HepG2 (cell line): ENCODE measurements around the gene EMC1. TPM values are rescaled to one million over a fixed set of nuclear protein-coding genes. Genes with fewer than 3 reads are reported as not detected.

Experiments
- DMAP1 ChIP-seq: IDR thresholded peaks from 2 replicates; pipeline ENCODE4 v1.6.1; 2016
- GABPA ChIP-seq, 2 experiments: IDR thresholded peaks; 2 replicates each; pipeline ENCODE4 v1.6.1; 2011 to 2016; ENCODE audit warnings: low read depth in 2 of 2, low read length in 1 of 2, missing biosample characterization in 1 of 2, missing genetic modification characterization in 1 of 2
- MIXL1 ChIP-seq: IDR thresholded peaks from 2 replicates; pipeline ENCODE4 v1.6.1; 2016
- NR2F2 ChIP-seq: IDR thresholded peaks from 2 replicates; pipeline ENCODE4 v1.6.1; 2012; ENCODE audit warnings: low read depth, inconsistent platforms, borderline replicate concordance
- SMARCE1 ChIP-seq: fragments of 450-650 bp; IDR thresholded peaks from 2 replicates; pipeline ENCODE4 v1.6.1; 2017; ENCODE audit warnings: borderline replicate concordance
- SNAPC2 ChIP-seq: sonication (generic); formaldehyde crosslinking; IDR thresholded peaks from 2 replicates; pipeline ENCODE4 v1.8.1; 2022; ENCODE audit warnings: mild to moderate bottlenecking, missing genetic modification reagents
- ZNF331 ChIP-seq: sonication (generic); formaldehyde crosslinking; IDR thresholded peaks from 2 replicates; pipeline ENCODE4 v1.4.0; 2020; ENCODE audit warnings: missing genetic modification reagents
- ZNF468 ChIP-seq: sonication (generic); formaldehyde crosslinking; IDR thresholded peaks from 2 replicates; pipeline ENCODE4 v1.8.0; 2022; ENCODE audit warnings: mild to moderate bottlenecking, moderate library complexity, missing genetic modification reagents
- ZNF713 ChIP-seq: sonication (generic); formaldehyde crosslinking; IDR thresholded peaks from 2 replicates; pipeline ENCODE4 v1.4.0; 2020; ENCODE audit warnings: mild to moderate bottlenecking, missing genetic modification reagents
- polyA plus RNA-seq, 8 experiments: library from polyadenylated mRNA; depleted of rRNA in 3 of 8; stranded (reverse) in 7 of 8; unstranded in 1 of 8; fragments of >200 nt; fragmentation: Illumina TruSeq in 4 of 8; extraction: Trizol in 4 of 8; gene quantifications; 2 replicates each; pipeline versions ENCODE4 v1.2.1 to v1.2.3, GENCODE V29; 2011 to 2016; ENCODE audit warnings: low read depth in 4 of 8, missing spikeins in 1 of 8, mixed read lengths in 1 of 8; ENCODE audit not compliant: insufficient read depth in 1 of 8
- total RNA-seq, 5 experiments: library from RNA; depleted of rRNA; stranded (reverse); fragments of >200 nt; fragmentation: Illumina TruSeq; extraction: Trizol; gene quantifications; 2 replicates each; pipeline ENCODE4 v1.2.3, GENCODE V29; 2016; ENCODE audit warnings: low read depth in 1 of 5
- TF ChIP-seq, protein P1 (sequence below): IDR thresholded peaks from 2 replicates; pipeline ENCODE4 v1.6.1; 2016; ENCODE audit warnings: low read depth, missing genetic modification reagents, missing compliant biosample characterization
- TF ChIP-seq, protein P2 (sequence below): sonication (generic); formaldehyde crosslinking; IDR thresholded peaks from 2 replicates; pipeline ENCODE4 v1.5.1; 2020; ENCODE audit warnings: mild to moderate bottlenecking, missing genetic modification reagents
- TF ChIP-seq, protein P3 (sequence below): sonication (generic); formaldehyde crosslinking; IDR thresholded peaks from 2 replicates; pipeline ENCODE4 v1.8.0; 2022; ENCODE audit warnings: missing genetic modification reagents, mild to moderate bottlenecking, moderate library complexity, borderline replicate concordance
- TF ChIP-seq, protein P4 (sequence below): sonication (generic); formaldehyde crosslinking; IDR thresholded peaks from 2 replicates; pipeline ENCODE4 v1.8.0; 2022; ENCODE audit warnings: missing genetic modification reagents, mild to moderate bottlenecking, borderline replicate concordance
- TF ChIP-seq, protein P5 (sequence below): sonication (generic); formaldehyde crosslinking; IDR thresholded peaks from 2 replicates; pipeline ENCODE4 v1.8.0; 2022; ENCODE audit warnings: mild to moderate bottlenecking, missing genetic modification reagents

Gene EMC1
- total and polyA plus RNA-seq, 2 of the 13 experiments (the other 11 are each of a cell fraction or from before 2014, with no cell fraction given) = 38.0 to 61.3 TPM

DNA sequence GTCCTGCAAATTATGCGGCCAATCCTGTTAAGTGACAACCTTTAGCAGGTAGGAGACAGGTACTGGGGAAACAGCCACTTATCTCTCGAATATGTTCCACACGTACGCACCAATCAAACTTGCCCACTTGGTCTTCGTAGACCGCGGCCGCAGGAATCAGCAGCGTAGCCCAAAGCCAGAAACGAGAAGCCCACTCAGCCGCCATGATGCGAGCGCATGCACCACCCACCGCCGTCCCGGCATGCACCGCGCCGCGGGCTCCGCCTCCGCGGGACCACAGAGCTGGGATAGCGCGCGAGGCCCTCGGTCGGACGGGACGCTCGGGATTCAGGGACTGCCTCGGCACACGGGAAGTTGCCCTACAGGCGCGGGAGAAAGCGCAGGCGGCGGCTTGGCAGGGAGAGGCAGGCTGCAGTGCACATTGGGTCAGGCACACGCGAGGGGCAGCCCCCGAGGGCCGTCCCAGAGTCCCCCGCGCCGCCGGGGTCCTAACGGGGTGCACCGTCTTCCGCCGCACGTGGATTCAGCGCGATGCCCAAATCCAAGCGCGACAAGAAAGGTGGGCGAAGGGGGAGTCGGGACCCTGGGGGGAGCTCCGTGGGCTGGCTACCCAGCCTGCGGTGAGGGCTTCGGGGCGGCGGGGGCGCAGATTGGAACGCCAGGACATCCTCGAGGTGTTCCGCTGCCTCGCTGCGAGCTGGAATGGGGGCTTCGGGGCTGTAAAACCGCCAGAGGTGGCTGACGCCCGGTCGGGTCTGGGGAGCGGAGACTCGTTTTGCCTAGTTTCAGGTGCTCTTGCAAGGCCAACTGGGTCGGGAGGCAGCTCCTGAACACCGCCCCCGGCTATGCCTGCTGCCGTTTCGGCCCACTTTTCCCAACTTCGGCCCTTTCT is at the start of gene EMC1, which contains the start of gene MRTO4 (continued):
- TF ChIP-seq, protein P1, sequence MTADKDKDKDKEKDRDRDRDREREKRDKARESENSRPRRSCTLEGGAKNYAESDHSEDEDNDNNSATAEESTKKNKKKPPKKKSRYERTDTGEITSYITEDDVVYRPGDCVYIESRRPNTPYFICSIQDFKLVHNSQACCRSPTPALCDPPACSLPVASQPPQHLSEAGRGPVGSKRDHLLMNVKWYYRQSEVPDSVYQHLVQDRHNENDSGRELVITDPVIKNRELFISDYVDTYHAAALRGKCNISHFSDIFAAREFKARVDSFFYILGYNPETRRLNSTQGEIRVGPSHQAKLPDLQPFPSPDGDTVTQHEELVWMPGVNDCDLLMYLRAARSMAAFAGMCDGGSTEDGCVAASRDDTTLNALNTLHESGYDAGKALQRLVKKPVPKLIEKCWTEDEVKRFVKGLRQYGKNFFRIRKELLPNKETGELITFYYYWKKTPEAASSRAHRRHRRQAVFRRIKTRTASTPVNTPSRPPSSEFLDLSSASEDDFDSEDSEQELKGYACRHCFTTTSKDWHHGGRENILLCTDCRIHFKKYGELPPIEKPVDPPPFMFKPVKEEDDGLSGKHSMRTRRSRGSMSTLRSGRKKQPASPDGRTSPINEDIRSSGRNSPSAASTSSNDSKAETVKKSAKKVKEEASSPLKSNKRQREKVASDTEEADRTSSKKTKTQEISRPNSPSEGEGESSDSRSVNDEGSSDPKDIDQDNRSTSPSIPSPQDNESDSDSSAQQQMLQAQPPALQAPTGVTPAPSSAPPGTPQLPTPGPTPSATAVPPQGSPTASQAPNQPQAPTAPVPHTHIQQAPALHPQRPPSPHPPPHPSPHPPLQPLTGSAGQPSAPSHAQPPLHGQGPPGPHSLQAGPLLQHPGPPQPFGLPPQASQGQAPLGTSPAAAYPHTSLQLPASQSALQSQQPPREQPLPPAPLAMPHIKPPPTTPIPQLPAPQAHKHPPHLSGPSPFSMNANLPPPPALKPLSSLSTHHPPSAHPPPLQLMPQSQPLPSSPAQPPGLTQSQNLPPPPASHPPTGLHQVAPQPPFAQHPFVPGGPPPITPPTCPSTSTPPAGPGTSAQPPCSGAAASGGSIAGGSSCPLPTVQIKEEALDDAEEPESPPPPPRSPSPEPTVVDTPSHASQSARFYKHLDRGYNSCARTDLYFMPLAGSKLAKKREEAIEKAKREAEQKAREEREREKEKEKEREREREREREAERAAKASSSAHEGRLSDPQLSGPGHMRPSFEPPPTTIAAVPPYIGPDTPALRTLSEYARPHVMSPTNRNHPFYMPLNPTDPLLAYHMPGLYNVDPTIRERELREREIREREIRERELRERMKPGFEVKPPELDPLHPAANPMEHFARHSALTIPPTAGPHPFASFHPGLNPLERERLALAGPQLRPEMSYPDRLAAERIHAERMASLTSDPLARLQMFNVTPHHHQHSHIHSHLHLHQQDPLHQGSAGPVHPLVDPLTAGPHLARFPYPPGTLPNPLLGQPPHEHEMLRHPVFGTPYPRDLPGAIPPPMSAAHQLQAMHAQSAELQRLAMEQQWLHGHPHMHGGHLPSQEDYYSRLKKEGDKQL = 0 out of 2 replicates have a peak, but pooled peaks have one; percentile 59
- TF ChIP-seq SNAPC2 (CRISPR knock-in tag) (peak; percentile 80; the same call in 1 of the 2 replicates), ZNF468 (CRISPR knock-in tag) (no peak), DMAP1 (CRISPR knock-in tag) (peak; percentile 98), ZNF713 (CRISPR knock-in tag) (no peak), NR2F2 (no peak), GABPA (IDR thresholded peaks at IDR 0.05; ENCODE audit: low read depth, low read length) (peak; percentile 55), GABPA (CRISPR knock-in tag; IDR thresholded peaks at IDR 0.05; ENCODE audit: low read depth) (peak; percentile 81), ZNF331 (CRISPR knock-in tag) (peak; percentile 71), SMARCE1 (no peak), MIXL1 (peak; percentile 37; the same call in 1 of the 2 replicates)
- TF ChIP-seq, protein P2, sequence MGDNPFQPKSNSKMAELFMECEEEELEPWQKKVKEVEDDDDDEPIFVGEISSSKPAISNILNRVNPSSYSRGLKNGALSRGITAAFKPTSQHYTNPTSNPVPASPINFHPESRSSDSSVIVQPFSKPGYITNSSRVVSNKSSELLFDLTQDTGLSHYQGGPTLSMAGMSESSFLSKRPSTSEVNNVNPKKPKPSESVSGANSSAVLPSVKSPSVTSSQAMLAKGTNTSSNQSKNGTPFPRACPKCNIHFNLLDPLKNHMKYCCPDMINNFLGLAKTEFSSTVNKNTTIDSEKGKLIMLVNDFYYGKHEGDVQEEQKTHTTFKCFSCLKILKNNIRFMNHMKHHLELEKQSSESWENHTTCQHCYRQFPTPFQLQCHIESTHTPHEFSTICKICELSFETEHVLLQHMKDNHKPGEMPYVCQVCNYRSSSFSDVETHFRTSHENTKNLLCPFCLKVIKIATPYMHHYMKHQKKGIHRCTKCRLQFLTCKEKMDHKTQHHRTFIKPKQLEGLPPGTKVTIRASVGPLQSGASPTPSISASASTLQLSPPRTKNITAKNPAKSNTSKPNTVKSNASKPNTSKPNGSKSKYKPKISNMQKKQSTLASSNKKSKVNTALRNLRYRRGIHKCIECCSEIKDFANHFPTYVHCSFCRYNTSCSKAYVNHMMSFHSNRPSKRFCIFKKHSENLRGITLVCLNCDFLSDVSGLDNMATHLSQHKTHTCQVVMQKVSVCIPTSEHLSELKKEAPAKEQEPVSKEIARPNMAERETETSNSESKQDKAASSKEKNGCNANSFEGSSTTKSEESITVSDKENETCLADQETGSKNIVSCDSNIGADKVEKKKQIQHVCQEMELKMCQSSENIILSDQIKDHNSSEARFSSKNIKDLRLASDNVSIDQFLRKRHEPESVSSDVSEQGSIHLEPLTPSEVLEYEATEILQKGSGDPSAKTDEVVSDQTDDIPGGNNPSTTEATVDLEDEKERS = peak; percentile 61; the same call in 1 of the 2 replicates
- TF ChIP-seq, protein P3, sequence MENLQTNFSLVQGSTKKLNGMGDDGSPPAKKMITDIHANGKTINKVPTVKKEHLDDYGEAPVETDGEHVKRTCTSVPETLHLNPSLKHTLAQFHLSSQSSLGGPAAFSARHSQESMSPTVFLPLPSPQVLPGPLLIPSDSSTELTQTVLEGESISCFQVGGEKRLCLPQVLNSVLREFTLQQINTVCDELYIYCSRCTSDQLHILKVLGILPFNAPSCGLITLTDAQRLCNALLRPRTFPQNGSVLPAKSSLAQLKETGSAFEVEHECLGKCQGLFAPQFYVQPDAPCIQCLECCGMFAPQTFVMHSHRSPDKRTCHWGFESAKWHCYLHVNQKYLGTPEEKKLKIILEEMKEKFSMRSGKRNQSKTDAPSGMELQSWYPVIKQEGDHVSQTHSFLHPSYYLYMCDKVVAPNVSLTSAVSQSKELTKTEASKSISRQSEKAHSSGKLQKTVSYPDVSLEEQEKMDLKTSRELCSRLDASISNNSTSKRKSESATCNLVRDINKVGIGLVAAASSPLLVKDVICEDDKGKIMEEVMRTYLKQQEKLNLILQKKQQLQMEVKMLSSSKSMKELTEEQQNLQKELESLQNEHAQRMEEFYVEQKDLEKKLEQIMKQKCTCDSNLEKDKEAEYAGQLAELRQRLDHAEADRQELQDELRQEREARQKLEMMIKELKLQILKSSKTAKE (CRISPR knock-in tag) = 0 out of 2 replicates have a peak, but pooled peaks have one; percentile 17
- TF ChIP-seq, protein P4, sequence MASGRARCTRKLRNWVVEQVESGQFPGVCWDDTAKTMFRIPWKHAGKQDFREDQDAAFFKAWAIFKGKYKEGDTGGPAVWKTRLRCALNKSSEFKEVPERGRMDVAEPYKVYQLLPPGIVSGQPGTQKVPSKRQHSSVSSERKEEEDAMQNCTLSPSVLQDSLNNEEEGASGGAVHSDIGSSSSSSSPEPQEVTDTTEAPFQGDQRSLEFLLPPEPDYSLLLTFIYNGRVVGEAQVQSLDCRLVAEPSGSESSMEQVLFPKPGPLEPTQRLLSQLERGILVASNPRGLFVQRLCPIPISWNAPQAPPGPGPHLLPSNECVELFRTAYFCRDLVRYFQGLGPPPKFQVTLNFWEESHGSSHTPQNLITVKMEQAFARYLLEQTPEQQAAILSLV (CRISPR knock-in tag) = peak; percentile 96
- TF ChIP-seq, protein P5, sequence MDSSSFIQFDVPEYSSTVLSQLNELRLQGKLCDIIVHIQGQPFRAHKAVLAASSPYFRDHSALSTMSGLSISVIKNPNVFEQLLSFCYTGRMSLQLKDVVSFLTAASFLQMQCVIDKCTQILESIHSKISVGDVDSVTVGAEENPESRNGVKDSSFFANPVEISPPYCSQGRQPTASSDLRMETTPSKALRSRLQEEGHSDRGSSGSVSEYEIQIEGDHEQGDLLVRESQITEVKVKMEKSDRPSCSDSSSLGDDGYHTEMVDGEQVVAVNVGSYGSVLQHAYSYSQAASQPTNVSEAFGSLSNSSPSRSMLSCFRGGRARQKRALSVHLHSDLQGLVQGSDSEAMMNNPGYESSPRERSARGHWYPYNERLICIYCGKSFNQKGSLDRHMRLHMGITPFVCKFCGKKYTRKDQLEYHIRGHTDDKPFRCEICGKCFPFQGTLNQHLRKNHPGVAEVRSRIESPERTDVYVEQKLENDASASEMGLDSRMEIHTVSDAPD = no peak
